IMR-90 (cell line): ENCODE results near the gene FAM83F. TPM values are rescaled to one million over a fixed set of nuclear protein-coding genes. Genes with fewer than 3 reads are reported as not detected.

Source experiments
- ATAC-seq: fragments of 200-7000 bp; cut with Tn5 transposase; 2 replicates; pipeline ENCODE4 v1.9.1; 2020; ENCODE audit warnings: low read depth, mild to moderate bottlenecking, moderate library complexity
- BruUV-seq: library from RNA; stranded (reverse); fragments of 400-500 nt; replicated peaks from 2 replicates; lab custom pipeline; 2021; lab: Mats Ljungman, UMichigan
- CTCF ChIA-PET: fragments of 300-600 bp; formaldehyde crosslinking; extraction: SDS; loops from one replicate; lab custom pipeline; 2021; ENCODE audit warnings: antibody characterized with exemption; lab: Yijun Ruan, JAX
- POLR2A ChIA-PET: fragments of 300-600 bp; sonication (Branson Sonifier 250); formaldehyde crosslinking; loops from one replicate; lab custom pipeline; 2022; ENCODE audit warnings: antibody characterized with exemption; ENCODE audit not compliant: unreplicated experiment; lab: Charles Lee
- DNase-seq: peaks from one replicate; pipeline ENCODE4 v3.0.0; 2013
- H2AFZ ChIP-seq: replicated peaks from 2 replicates; pipeline ENCODE3; 2013; ENCODE audit warnings: low read length, mild to moderate bottlenecking; ENCODE audit not compliant: poor library complexity
- H2AK5ac ChIP-seq: 2 replicates; pipeline ENCODE4 v1.6.1; 2013; ENCODE audit warnings: low read depth, low read length, inconsistent platforms
- H2AK9ac ChIP-seq: replicated peaks from 2 replicates; pipeline ENCODE3; 2013; ENCODE audit warnings: mild to moderate bottlenecking, low read depth, low read length, moderate library complexity; ENCODE audit not compliant: poor library complexity
- H2BK120ac ChIP-seq: 2 replicates; pipeline ENCODE4 v1.6.1; 2013; ENCODE audit warnings: low read depth, low read length, inconsistent platforms
- H2BK15ac ChIP-seq: 3 replicates; pipeline ENCODE4 v1.6.1; 2013; ENCODE audit warnings: low read depth, low read length, inconsistent platforms
- H2BK20ac ChIP-seq: 2 replicates; pipeline ENCODE4 v1.6.1; 2013; ENCODE audit warnings: low read depth, mild to moderate bottlenecking, inconsistent platforms, low read length, moderate library complexity
- H2BK5ac ChIP-seq: 2 replicates; pipeline ENCODE4 v1.6.1; 2013; ENCODE audit warnings: mild to moderate bottlenecking, low read depth, low read length, inconsistent platforms; ENCODE audit not compliant: poor library complexity, severe bottlenecking
- H3K14ac ChIP-seq: replicated peaks from 2 replicates; pipeline ENCODE4 v1.6.1; 2013; ENCODE audit warnings: low read depth, low read length, inconsistent platforms
- H3K18ac ChIP-seq: 2 replicates; pipeline ENCODE4 v1.6.1; 2013; ENCODE audit warnings: low read depth, low read length, control low read depth
- H3K23ac ChIP-seq: 2 replicates; pipeline ENCODE4 v1.6.1; 2013; ENCODE audit warnings: low read depth, low read length, inconsistent platforms
- H3K27ac ChIP-seq: 2 replicates; pipeline ENCODE4 v1.5.1; 2013; ENCODE audit warnings: mild to moderate bottlenecking, control low read depth, low read length; ENCODE audit not compliant: insufficient read depth
- H3K27me3 ChIP-seq: 2 replicates; pipeline ENCODE4 v1.6.1; 2013; ENCODE audit warnings: low read length; ENCODE audit not compliant: control insufficient read depth, insufficient read depth
- H3K36me3 ChIP-seq: 2 replicates; pipeline ENCODE4 v1.6.1; 2013; ENCODE audit warnings: low read length, mixed read lengths; ENCODE audit not compliant: control insufficient read depth, insufficient read depth
- H3K4ac ChIP-seq: 2 replicates; pipeline ENCODE4 v1.6.1; 2013; ENCODE audit warnings: low read depth, low read length, inconsistent platforms
- H3K4me1 ChIP-seq: 2 replicates; pipeline ENCODE4 v1.6.1; 2013; ENCODE audit warnings: low read length, mixed read lengths; ENCODE audit not compliant: control insufficient read depth, insufficient read depth
- H3K4me2 ChIP-seq: 2 replicates; pipeline ENCODE4 v1.6.1; 2013; ENCODE audit warnings: low read depth, mild to moderate bottlenecking, control low read depth, low read length, moderate library complexity
- H3K4me3 ChIP-seq: 2 replicates; pipeline ENCODE4 v1.5.1; 2013; ENCODE audit warnings: low read depth, mild to moderate bottlenecking, control low read depth, low read length, moderate library complexity; ENCODE audit not compliant: insufficient read depth
- H3K56ac ChIP-seq: 2 replicates; pipeline ENCODE4 v1.6.1; 2013; ENCODE audit warnings: low read length, inconsistent platforms; ENCODE audit not compliant: insufficient read depth; ENCODE audit errors: extremely low read depth
- H3K79me1 ChIP-seq, 2 experiments: 2 replicates each; pipeline ENCODE4 v1.6.1; 2013; ENCODE audit warnings: low read length in 2 of 2, inconsistent platforms in 1 of 2, low read depth in 1 of 2
- H3K9ac ChIP-seq: 2 replicates; pipeline ENCODE4 v1.6.1; 2013; ENCODE audit warnings: low read depth, low read length, control low read depth
- H3K9me1 ChIP-seq: 2 replicates; pipeline ENCODE4 v1.6.1; 2013; ENCODE audit warnings: low read length, inconsistent platforms; ENCODE audit not compliant: insufficient read depth
- H3K9me3 ChIP-seq: 2 replicates; pipeline ENCODE4 v1.6.1; 2013; ENCODE audit warnings: low read length; ENCODE audit not compliant: control insufficient read depth, insufficient read depth
- H4K20me1 ChIP-seq: 2 replicates; pipeline ENCODE4 v1.6.1; 2013; ENCODE audit warnings: low read length, inconsistent platforms; ENCODE audit not compliant: insufficient read depth
- H4K5ac ChIP-seq: 2 replicates; pipeline ENCODE4 v1.6.1; 2013; ENCODE audit warnings: mild to moderate bottlenecking, low read depth, low read length, control low read depth
- H4K8ac ChIP-seq, 2 experiments: 2 replicates each; pipeline ENCODE4 v1.6.1; 2013; ENCODE audit warnings: low read depth in 2 of 2, low read length in 2 of 2, control low read depth in 1 of 2, inconsistent platforms in 1 of 2
- H4K91ac ChIP-seq: 2 replicates; pipeline ENCODE4 v1.6.1; 2013; ENCODE audit warnings: low read depth, low read length, inconsistent platforms; ENCODE audit not compliant: insufficient read depth
- BHLHE40 ChIP-seq: fragments of 150-350 bp; IDR thresholded peaks from 2 replicates; pipeline ENCODE4 v1.6.1; 2016; ENCODE audit warnings: mild to moderate bottlenecking, low read depth, low read length
- RFX5 ChIP-seq: IDR thresholded peaks from 2 replicates; pipeline ENCODE4 v1.8.0; 2012; ENCODE audit warnings: low read depth, mild to moderate bottlenecking, low read length, moderate library complexity
- WGBS, 2 experiments: methylation state at CpG; one replicate each; pipeline versions ENCODE4 v1.1.5 to v1.1.7; 2013; ENCODE audit warnings: missing lambda C conversion rate in 2 of 2; ENCODE audit not compliant: insufficient read length in 1 of 2; ENCODE audit errors: extremely low coverage in 2 of 2; 5-methylcytosine and 5-hydroxymethylcytosine counted together
- dilution Hi-C: fragments of 300-500 bp; cut with HindIII; formaldehyde crosslinking; loops from one replicate; pipeline ENCODE4 v1.14.3; 2018; ENCODE audit warnings: low sequenced_read_pairs; ENCODE audit not compliant: unreplicated experiment
- in situ Hi-C: fragments of 300-500 bp; cut with MboI; formaldehyde crosslinking; loops from 3 replicates; pipeline ENCODE4 v1.14.3; 2019; ENCODE audit warnings: low sequenced_read_pairs, inconsistent platforms, mixed read lengths
- intact Hi-C: fragments of 100-400 bp; cut with micrococcal nuclease; formaldehyde crosslinking; loops from 2 replicates; pipeline ENCODE4 v1.10.0; 2022
- polyA plus RNA-seq, 3 experiments: library from polyadenylated mRNA; depleted of rRNA; stranded (reverse); fragments of >200 nt; gene quantifications; 2 replicates each; pipeline ENCODE4 v1.2.3, GENCODE V29; 2012; ENCODE audit warnings: low replicate concordance in 1 of 3
- total RNA-seq: library from RNA; depleted of rRNA; stranded (reverse); fragments of >200 nt; gene quantifications from 2 replicates; pipeline ENCODE4 v1.2.3, GENCODE V29; 2012

Gene FAM83F
- total and polyA plus RNA-seq, 2 of the 4 experiments (the other 2 are of a cell fraction), result not detected

- dilution Hi-C loops, result no loop called here
- no peak for DNase-seq
- BruUV-seq, result no TSS peak
These were observed 6.2 kb upstream of the FAM83F start for GRCh38 chr22:39988386-39989114.

More at GRCh38 chr22:39988386-39989114, 6.2 kb upstream of the FAM83F start:
- ChIA-PET CTCF (no interaction called here), POLR2A (no interaction called here)
- TF ChIP-seq BHLHE40 (no peak), RFX5 (no peak)
- Histone ChIP-seq H3K9me3 (no peaks in the 10 kb centered on the region), H4K91ac (no peak overlapping the region), H4K5ac (no peak overlapping the region), H3K14ac (no peak overlapping the region), H2BK5ac (no peak overlapping the region), H3K4me1 (no peaks in the 10 kb centered on the region), H4K20me1 (no peaks in the 10 kb centered on the region), H3K27ac (no peak overlapping the region), H2AFZ (no peak overlapping the region), H3K4ac (no peak overlapping the region), H2BK120ac (no peak overlapping the region), H3K79me1 (no peaks in the 10 kb centered on the region), H2BK20ac (no peak overlapping the region), H3K9ac (no peak overlapping the region), H4K8ac (no peak overlapping the region), H3K27me3 (peaks cover 64% of the 10 kb centered on the region), H3K4me2 (no peak overlapping the region), H3K9me1 (no peaks in the 10 kb centered on the region), H2AK5ac (no peak overlapping the region), H3K18ac (no peak overlapping the region), H3K56ac (no peak overlapping the region), H2AK9ac (no peak overlapping the region), H3K23ac (no peak overlapping the region), H2BK15ac (no peak overlapping the region), H3K4me3 (no peak overlapping the region), H3K36me3 (no peaks in the 10 kb centered on the region)
- 0% methylated on average over 1 of the region's 10 CpGs; no CpG with 5 or more reads in 1 of the 2 experiments for WGBS, 2 experiments
- in situ Hi-C loops, result no loop called here
- intact Hi-C loops, result no loop called here
- ATAC-seq, result no peak
